Tibial artery (tissue), 4 donors: ENCODE data around the gene MYMX.
A peak's percentile ranks its signal among the peaks of the same experiment; 100 is the strongest.

ENCODE experiments used
- DNase-seq, 2 donors: peaks; one replicate each; pipeline ENCODE4 v3.0.0-alpha.2; 2019
- H3K27ac ChIP-seq, 2 donors: fragments of 200-600 bp; sonication (generic) in 1 of 2; 1 replicate in 1 of 2; 2 replicates in 1 of 2; pipeline ENCODE4 v1.5.1; 2018 to 2019; ENCODE audit warnings: mild to moderate bottlenecking in 1 of 2
- H3K27me3 ChIP-seq, 2 donors: fragments of 200-600 bp; sonication (generic) in 1 of 2; one replicate each; pipeline versions ENCODE4 v1.5.1 to v1.6.0; 2016 to 2019
- H3K36me3 ChIP-seq, 3 donors: fragments of 200-600 bp; sonication (generic) in 2 of 3; one replicate each; pipeline ENCODE4 v1.5.1; 2016 to 2019; ENCODE audit warnings: mild to moderate bottlenecking in 2 of 3
- H3K4me1 ChIP-seq, 4 donors: fragments of 200-600 bp; sonication (generic) in 2 of 4; 1 replicate in 3 of 4; 2 replicates in 1 of 4; pipeline ENCODE4 v1.5.1; 2016 to 2019
- H3K4me3 ChIP-seq, 2 donors: fragments of 200-600 bp; sonication (generic) in 1 of 2; 1 replicate in 1 of 2; 2 replicates in 1 of 2; pipeline ENCODE4 v1.5.1; 2018 to 2019; ENCODE audit warnings: mild to moderate bottlenecking in 2 of 2
- H3K9me3 ChIP-seq, 3 donors: fragments of 200-600 bp; sonication (generic) in 1 of 3; one replicate each; pipeline ENCODE4 v1.5.1; 2016 to 2019
- CTCF ChIP-seq, 2 experiments: fragments of 200-600 bp in 1 of 2; fragments of 450-650 bp in 1 of 2; IDR thresholded peaks; one replicate each; pipeline ENCODE4 v1.5.1; 2017 to 2019; ENCODE audit warnings: antibody characterized with exemption in 2 of 2, mild to moderate bottlenecking in 1 of 2, moderate library complexity in 1 of 2
- intact Hi-C: fragments of 100-400 bp; cut with DNase I; formaldehyde crosslinking; loops from one replicate; pipeline ENCODE4 v1.15.0; 2023; ENCODE audit warnings: low total_unique reads

MYMX gene

GRCh38 chr6:44254191-44255104, 37.7 kb downstream of the MYMX start:
- intact Hi-C loops: loop anchor here (5.0 kb wide), 1 partner anchor 82 kb away; no protein-coding TSS in a partner anchor
- Histone ChIP-seq H3K9me3 (no peaks in the 10 kb centered on the region), H3K36me3 (peaks cover 55 to 65% (median 61%) of the 10 kb centered on the region in 3 donors), H3K4me1 (peaks cover 0 to 35% (median 27%) of the 10 kb centered on the region in 4 donors), H3K27ac (no peak overlapping the region), H3K27me3 (no peaks in the 10 kb centered on the region), H3K4me3 (no peak overlapping the region)
- no peak for TF ChIP-seq CTCF (IDR thresholded peaks at IDR 0.05)
- DNase-seq: no peak

GRCh38 chr6:44255105-44255808, 38.5 kb downstream of the MYMX start:
- H3K4me1 ChIP-seq: peaks cover 0 to 30% (median 21%) of the 10 kb centered on the region in 4 donors
- intact Hi-C loops: loop anchor here (5.0 kb wide), 1 partner anchor 83 kb away; no protein-coding TSS in a partner anchor
- no peak overlapping the region for H3K4me3 ChIP-seq
- no peak for DNase-seq
- no peaks in the 10 kb centered on the region for H3K9me3 ChIP-seq
- no peaks in the 10 kb centered on the region for H3K27me3 ChIP-seq
- H3K27ac ChIP-seq: no peak overlapping the region
- H3K36me3 ChIP-seq: peaks cover 47 to 65% (median 57%) of the 10 kb centered on the region in 3 donors
- no peak for TF ChIP-seq CTCF (IDR thresholded peaks at IDR 0.05)

- Histone ChIP-seq H3K9me3 (no peaks in the 10 kb centered on the region), H3K4me3 (peak overlapping the region; percentile 78 to 86), H3K36me3 (peaks cover 38 to 59% (median 49%) of the 10 kb centered on the region in 3 donors), H3K27me3 (no peaks in the 10 kb centered on the region), H3K4me1 (peaks cover 0 to 25% (median 17%) of the 10 kb centered on the region in 4 donors), H3K27ac (peak overlapping the region; percentile 86 to 88)
- intact Hi-C loops: loop anchor here (5.0 kb wide), 1 partner anchor 84 kb away; no protein-coding TSS in a partner anchor
- TF ChIP-seq CTCF (IDR thresholded peaks at IDR 0.05): no peak
- no peak for DNase-seq
Observed at GRCh38 chr6:44255871-44256774, 39.4 kb downstream of the MYMX start.

- intact Hi-C loops: loop anchor here (5.0 kb wide), 1 partner anchor 84 kb away; no protein-coding TSS in a partner anchor
- Histone ChIP-seq H3K36me3 (peaks cover 32 to 58% (median 43%) of the 10 kb centered on the region in 3 donors), H3K27ac (peak overlapping the region; percentile 86 to 88), H3K9me3 (no peaks in the 10 kb centered on the region), H3K27me3 (no peaks in the 10 kb centered on the region), H3K4me1 (peaks cover 0 to 19% (median 17%) of the 10 kb centered on the region in 4 donors), H3K4me3 (peak overlapping the region; percentile 78 to 86)
- no peak for DNase-seq
- TF ChIP-seq CTCF (IDR thresholded peaks at IDR 0.05): no peak
Observed at GRCh38 chr6:44256775-44257024, 40.0 kb downstream of the MYMX start.
